GM19467 (cell line): Measurements from ENCODE around the gene NCF4.
A peak's percentile ranks its signal among the peaks of the same experiment; 100 is the strongest.

Experiments
- ATAC-seq: cut with Tn5 transposase; IDR thresholded peaks from one replicate; pipeline ENCODE4 v1.9.1; 2021; ENCODE audit warnings: mild to moderate bottlenecking, moderate library complexity; ENCODE audit not compliant: unreplicated experiment

NCF4 gene

DNA sequence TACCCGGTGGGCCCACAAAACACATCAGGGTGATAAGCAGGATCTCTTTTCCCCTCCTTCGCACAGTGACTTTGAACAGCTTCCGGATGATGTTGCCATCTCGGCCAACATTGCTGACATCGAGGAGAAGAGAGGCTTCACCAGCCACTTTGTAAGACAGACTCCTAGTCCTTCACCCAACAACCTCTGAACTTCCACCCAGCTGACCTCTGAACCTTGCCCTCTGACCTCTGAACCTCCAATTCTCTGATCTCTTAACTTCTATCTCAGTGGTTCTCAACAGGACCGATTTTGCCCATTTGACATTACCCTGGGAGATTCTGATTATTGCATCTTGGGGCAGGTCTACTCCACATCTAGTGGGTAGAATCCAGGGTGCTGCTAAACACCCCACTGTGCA, 3.2 kb downstream of the NCF4 start:
- no peak for ATAC-seq

DNA sequence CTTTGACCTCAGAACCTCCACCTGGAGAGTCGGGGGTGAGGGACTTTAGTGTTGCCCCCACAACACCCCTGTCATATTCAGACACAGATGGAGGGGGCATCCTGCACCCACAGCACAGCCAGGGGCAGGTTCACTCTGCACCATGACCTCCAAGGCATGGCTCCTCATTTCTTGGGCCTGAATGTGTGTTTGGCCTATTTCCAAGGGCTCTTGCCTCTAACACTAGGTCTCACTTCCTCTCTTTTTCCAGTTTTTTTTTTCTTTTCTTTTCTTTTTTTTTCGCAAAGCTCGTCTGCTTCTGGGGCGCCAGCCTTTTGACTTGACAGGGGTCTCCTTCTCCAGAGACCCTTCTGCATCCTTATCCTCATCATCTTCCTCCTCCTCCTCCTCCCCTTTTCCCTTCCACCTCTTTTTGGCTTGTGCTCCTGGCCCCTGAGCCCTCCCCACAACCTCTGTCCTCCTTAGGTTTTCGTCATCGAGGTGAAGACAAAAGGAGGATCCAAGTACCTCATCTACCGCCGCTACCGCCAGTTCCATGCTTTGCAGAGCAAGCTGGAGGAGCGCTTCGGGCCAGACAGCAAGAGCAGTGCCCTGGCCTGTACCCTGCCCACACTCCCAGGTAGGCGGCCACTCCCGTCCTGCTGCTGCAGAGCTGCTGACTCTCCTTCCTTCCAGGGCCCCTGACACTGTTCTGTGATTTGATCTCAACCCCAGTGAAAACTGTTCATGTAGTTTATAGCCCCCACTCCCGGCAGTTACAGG, 3.8 kb downstream of the NCF4 start:
- no peak for ATAC-seq

- no peak for ATAC-seq
These were observed 4.5 kb downstream of the NCF4 start for GRCh38 chr22:36865346-36865745.

DNA sequence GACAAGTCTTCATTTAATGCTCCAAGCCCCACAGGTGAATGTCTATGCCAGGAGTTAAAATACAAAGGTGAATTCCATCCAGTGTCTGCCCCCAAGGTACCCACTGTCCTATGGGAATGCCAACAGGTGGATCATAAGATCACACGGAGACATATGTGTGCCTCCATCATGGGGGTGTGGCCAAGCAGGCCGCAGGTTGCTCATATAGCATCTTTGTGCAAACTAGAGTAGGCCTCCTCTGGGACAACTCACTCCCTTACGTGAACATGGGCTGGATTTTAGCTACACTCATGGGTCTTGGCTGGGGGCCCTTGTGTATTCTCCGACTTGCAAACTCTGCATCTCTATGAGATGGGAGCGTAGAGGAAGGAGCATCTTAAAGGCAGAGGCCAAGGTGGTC, 6.9 kb downstream of the NCF4 start:
- ATAC-seq: no peak

DNA sequence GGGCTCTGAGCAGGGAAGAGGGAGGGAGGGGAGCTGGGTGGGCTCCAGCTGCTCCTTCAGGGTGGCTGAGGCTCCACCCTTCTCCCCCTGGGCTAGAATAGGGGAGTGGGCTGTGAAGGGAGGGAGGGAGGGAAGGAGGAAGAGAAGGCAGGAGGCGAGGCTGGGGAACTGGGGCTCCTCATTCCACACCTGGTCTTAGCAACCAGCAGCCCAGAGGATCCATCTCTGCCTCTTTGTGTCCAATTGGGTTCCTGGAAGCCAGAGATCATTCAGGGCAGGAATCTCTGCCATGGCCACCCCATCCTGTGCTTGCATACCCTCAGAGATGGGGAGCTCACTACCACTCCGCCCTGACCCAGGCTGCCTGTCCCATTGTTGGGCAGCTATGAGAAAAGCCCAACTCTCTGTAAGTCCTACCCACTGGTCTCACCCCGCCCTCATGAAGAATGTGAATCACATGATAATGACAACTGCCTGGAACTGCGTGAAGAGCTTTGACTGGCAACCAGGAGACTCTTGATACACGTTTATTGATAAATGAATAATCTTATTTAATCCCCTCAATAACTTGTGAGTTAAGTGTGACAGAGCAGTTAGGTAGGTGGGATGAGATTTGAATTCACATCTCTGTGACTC, 7.9 kb downstream of the NCF4 start:
- ATAC-seq: no peak

DNA sequence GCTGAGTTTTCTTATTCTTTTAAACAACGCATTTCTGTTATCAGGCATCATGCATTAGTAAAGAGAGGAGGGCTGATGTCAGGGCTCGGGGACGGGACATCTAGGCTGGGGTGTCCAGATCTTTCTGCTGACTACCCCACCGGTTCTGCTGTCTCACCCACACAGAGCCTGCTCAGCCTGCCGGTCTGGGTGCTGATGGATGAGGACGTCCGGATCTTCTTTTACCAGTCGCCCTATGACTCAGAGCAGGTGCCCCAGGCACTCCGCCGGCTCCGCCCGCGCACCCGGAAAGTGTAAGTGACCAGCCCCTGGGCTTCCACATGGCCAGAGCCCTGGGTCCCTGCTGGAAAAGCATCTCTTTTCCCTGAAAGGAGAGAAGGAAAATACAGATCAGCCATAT, 9.4 kb downstream of the NCF4 start:
- no peak for ATAC-seq

DNA sequence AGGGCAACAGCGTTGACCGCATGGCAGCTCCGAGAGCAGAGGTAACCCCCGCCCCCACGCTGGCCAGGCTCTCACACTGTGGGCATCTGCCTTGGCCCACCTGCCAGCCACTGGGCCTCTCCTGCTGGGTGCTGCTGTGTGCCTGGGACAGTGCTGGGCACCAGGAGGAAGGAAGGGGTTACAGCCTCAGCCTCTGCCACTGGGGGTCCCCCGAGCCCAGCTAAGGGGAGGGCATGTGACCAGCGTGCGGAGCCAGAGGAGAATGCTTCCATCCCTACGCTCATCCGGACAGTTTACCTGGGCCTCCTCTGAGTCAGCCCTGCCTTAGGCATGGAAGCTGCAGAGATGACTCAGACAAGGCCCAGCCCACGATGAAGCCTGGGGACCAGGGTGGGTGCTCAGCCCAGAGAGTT, 10.9 kb downstream of the NCF4 start:
- ATAC-seq: no peak

GRCh38 chr22:36872084-36872483, 11.3 kb downstream of the NCF4 start:
- no peak for ATAC-seq

GRCh38 chr22:36872866-36873498, 12.2 kb downstream of the NCF4 start:
- no peak for ATAC-seq

GRCh38 chr22:36873614-36874308, 13.0 kb downstream of the NCF4 start:
- peak; percentile 80 for ATAC-seq

GRCh38 chr22:36874309-36874696, 13.5 kb downstream of the NCF4 start:
- no peak for ATAC-seq

DNA sequence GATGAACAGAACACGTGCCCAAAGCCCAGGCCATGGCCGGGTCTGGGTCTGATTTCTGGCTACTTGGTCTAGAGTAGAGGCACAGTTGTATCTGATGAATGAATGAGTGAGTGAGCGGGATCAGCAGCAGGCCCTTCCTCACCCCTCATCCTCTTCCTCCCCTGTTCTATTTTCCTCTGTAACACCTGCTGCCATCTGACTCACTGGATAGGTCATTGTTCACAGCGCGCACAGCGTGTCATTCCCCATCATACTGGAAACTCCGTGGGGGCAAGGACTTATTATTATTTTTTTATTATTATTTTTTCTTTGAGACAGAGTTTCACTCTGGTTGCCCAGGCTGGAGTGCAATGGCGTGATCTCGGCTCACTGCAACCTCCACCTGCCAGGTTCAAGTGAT, 13.9 kb downstream of the NCF4 start:
- ATAC-seq: no peak

- no peak for ATAC-seq
These were observed 14.9 kb downstream of the NCF4 start for GRCh38 chr22:36875741-36876140.

DNA sequence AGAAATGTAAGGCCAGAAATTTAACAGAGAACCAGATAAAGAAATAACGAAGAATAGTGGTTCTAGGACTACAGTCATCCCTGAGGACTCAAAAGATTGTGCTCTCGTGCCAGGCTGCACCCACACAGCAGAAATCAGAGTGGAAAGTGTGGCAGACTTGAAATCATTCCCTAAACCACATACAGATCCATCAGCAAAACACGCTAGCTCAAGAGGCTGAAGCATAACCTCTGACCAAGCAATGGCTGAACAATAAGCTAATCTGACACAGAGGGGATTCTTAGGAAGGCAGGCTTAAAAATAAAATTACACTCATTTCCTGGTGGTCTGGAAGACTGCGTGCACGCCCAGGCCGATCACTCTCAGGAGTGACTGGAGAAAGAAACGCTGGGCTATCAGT, 19.0 kb downstream of the NCF4 start:
- no peak for ATAC-seq

DNA sequence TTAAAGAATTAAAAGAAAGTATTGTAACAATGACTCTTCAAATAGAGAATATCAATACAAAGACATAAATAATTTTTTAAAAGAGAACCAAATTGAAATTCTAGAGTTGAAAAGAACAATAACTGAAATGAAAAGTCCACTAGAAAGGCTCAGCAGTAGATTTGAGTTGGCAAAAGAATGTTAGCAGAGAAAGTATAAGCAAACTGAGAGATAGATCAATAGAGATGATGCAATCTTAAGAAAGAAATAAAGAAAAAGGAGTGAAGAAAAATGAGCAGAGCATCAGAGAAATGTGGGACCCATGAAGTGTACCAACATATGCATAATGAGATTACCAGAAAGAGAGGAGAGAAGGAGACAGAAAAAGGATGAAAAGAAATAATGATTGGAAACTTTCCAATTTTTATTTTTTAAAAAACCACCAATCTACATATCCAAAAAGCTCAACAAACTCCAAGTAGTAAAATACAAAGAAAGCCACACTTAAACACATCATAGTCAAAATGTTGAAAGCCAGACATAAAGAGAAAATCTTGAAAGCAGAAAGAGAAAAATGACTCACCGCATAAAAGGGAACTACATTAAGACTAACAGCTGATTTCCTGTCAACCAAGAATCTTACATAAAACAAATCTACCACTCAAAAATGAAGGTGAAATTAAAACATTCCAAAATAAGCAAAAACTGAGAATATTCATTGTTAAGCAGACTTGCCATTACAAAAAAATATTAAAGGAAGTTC, 20.9 kb downstream of the NCF4 start:
- ATAC-seq: no peak

DNA sequence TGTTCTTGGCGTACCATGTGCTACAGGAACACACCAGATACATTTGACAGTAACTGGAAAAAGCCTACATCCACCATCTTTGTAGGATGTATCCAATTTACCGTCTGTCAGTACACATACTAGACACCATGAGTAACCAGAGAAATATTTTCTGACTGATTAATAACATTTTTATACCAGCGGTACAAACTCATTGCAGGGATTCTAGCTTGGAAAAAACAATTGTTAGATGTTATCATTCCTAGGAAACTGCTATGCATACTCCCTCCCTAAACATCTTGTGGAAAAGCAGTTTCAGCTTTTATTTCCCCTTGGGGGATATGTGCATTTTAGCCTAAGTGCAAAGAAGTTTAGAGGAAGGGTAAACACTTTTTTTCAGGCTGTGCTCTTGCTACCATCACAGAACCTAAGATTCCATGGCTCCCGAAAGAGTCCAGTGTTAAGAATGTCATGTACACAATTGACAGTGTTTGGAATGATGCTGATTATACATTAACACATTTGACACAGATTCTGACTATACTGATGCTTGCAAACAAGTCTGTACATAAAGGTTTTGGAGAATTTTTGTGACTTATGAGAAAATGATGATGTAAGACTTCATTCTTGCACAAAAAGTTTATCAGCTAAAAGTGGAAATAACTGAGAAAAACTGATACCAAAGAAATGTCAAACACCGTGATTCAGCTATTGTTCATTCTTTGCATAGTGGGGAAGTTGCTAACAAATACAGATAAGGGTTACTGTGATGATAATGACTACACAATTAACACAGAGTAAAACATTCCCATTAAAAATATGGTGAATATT, 23.7 kb downstream of the NCF4 start:
- no peak for ATAC-seq

GRCh38 chr22:36885474-36885873, 24.7 kb downstream of the NCF4 start:
- no peak for ATAC-seq

DNA sequence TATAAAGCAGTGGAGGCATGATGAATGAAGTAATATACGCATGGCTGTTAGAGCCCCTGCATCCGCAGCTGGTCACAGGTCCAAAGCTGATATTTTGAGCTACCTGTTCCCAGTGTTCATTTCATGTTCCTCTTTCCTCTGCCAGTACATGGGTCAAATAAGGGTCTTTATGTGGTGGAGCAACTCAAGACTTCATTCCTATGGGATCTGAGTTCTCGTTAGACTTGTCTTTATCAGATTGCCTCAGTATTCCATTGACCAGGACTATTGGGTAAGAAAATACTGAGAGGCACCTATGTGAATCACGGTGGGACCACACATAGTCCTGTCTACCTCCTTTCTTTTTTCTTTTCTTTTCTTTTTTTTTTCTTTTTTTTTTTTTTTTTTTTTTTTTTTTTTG, 25.2 kb downstream of the NCF4 start:
- ATAC-seq: no peak

DNA sequence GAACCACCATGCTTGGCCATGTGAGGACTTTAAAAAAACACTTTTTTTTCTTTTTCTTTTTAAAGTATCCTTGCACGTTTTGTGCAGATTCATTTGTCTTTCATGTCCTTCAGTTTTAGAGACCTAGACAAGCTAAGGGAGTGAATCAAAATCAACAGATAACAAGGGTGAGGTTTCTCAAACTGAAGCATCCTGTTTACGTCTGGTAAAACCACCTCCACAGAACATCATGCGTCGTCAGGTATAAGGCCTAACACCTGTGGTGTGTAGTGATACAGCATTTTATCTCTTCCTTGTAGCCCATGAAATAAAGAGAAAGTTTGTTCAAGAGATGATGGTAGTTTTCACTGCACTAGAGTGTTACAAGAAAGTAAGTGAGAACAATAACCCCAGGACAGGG, 26.4 kb downstream of the NCF4 start:
- no peak for ATAC-seq

DNA sequence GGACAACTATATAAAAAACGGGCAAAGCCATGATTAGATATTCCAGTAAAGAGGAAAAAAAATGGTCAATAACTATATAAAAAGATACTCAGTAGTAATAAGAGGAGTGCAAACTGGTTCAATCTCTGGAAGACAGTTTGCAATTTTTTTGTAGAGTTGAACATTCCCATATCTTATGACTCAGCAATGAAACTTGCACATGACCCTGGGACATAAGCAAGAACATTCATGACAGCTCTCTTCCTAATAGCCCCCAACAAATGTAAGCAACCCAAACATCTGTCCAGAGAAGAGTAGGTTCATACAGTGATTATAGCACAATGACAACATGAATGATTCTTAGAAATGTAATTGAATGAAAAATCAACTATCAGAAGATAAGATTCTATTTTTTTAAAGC, 30.8 kb downstream of the NCF4 start:
- no peak for ATAC-seq
